Measurements from ENCODE around the gene MYH14. TPM values are rescaled to one million over a fixed set of nuclear protein-coding genes. Genes with fewer than 3 reads are reported as not detected.
A peak's percentile ranks its signal among the peaks of the same experiment; 100 is the strongest.

MYH14 gene
- total and polyA plus RNA-seq, 2 of the 8 experiments (the other 6 are each of a cell fraction or from before 2014, with no cell fraction given) = 17.3 to 28.6 TPM

DNA sequence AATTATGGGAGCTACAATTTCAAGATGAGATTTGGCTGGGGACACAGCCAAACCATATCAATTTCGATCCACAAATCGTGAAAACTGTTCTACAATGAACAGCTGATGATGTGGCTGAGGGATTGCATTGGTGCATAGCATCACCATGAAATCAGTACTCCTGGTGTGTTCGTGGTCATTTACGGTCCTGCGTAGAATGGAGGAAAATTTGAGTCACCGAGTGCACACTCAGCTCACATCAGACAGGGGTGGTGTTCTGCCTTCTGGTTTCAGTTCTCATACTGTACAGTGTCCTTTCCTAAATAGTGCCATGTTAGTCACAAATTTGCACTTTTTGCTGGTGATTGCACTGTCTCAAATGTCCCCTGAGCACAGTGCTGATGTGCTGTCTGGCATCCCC, 39.2 kb downstream of the MYH14 start:
- Histone ChIP-seq H2BK5ac (ENCODE audit: low read depth, low read length) (no peak overlapping the region), H3K36me3 (ENCODE audit: control insufficient read depth in 2 of 4, insufficient read depth in 4 of 4, low read length in 3 of 4) (peaks cover 0 to 5% (median 0%) of the 10 kb centered on the region in 4 experiments; a peak in 1 of 8 replicates), H3K27me3 (replicated peaks in 1 of 4; ENCODE audit: control insufficient read depth in 3 of 4, extremely low read depth in 1 of 4, insufficient read depth in 3 of 4, low read length in 3 of 4) (no peaks in the 10 kb centered on the region), H3K27ac (ENCODE audit: low read depth, low read length) (no peak overlapping the region), H4K91ac (replicated peaks; ENCODE audit: insufficient read length, low read length) (no peak overlapping the region), H4K5ac (ENCODE audit: insufficient read length, low read depth, low read length) (no peak overlapping the region), H3K79me1 (ENCODE audit: low read depth, low read length) (no peaks in the 10 kb centered on the region), H3K56ac (replicated peaks; ENCODE audit: insufficient read length, low read depth, low read length) (no peak overlapping the region), H3K79me2 (ENCODE audit: control insufficient read depth in 1 of 2, insufficient read depth in 2 of 2, low read length in 2 of 2) (no peaks in the 10 kb centered on the region), H2AK5ac (ENCODE audit: low read depth, low read length) (no peak overlapping the region), H2BK20ac (ENCODE audit: low read length) (0 out of 2 replicates have a peak overlapping the region, but pooled peaks have one; percentile 53), H3K9ac (replicated peaks in 1 of 4; ENCODE audit: extremely low read depth in 1 of 4, low read depth in 3 of 4, low read length in 3 of 4) (no peak overlapping the region), H3K23ac (ENCODE audit: insufficient read length) (no peak overlapping the region), H4K20me1 (replicated peaks in 1 of 2; ENCODE audit: control insufficient read depth in 1 of 2, insufficient read depth in 2 of 2, low read length in 2 of 2) (no peaks in the 10 kb centered on the region), H3K4me3 (ENCODE audit: extremely low read depth in 1 of 4, insufficient read depth in 2 of 4, low read depth in 3 of 4, low read length in 4 of 4) (no peak overlapping the region), H2BK15ac (ENCODE audit: low read length) (peak overlapping the region; percentile 96), H3K18ac (ENCODE audit: extremely low read depth, low read length) (no peak overlapping the region), H3K23me2 (ENCODE audit: low read depth, low read length) (no peaks in the 10 kb centered on the region), H3K4ac (replicated peaks; ENCODE audit: insufficient read length, low read depth, low read length) (no peak overlapping the region), H2BK12ac (ENCODE audit: low read depth, low read length) (no peak overlapping the region), H3K9me3 (ENCODE audit: insufficient read depth in 2 of 2, low read depth in 1 of 2, low read length in 1 of 2) (peaks cover 0 to 2% of the 10 kb centered on the region in 2 experiments; a peak in 1 of 4 replicates), H3K4me2 (ENCODE audit: insufficient read depth in 1 of 2, low read depth in 2 of 2, low read length in 2 of 2) (no peak overlapping the region), H4K8ac (ENCODE audit: extremely low read depth, insufficient read depth, low read length) (no peak overlapping the region; the same call in 1 of the 2 replicates), H2AFZ (ENCODE audit: low read length) (no peak overlapping the region), H2BK120ac (replicated peaks; ENCODE audit: low read depth, low read length) (no peak overlapping the region), H3K14ac (ENCODE audit: insufficient read length) (no peak overlapping the region), H3K4me1 (replicated peaks in 1 of 4; ENCODE audit: control insufficient read depth in 3 of 4, insufficient read depth in 4 of 4, low read length in 3 of 4) (peaks cover 2 to 7% (median 5%) of the 10 kb centered on the region in 4 experiments; a peak in 5 of 7 replicates)
- POLR2A ChIA-PET (ENCODE audit: partially characterized antibody) = interaction anchor here (0.6 kb wide), 1 partner anchor 22 kb away, joined by 3 read pairs; no protein-coding TSS in a partner anchor
- DNase-seq (ENCODE audit: low read depth in 1 of 2, low spot score in 2 of 2) (no peak), FAIRE-seq (no peak)
- CTCF ChIA-PET (ENCODE audit: partially characterized antibody) = interaction anchor here (0.9 to 23.5 kb wide), 2 partner anchors 10 to 57 kb away, joined by 3 to 397 read pairs; no protein-coding TSS in a partner anchor
- WGBS, 2 experiments (ENCODE audit: extremely low coverage in 1 of 2, insufficient coverage in 1 of 2, insufficient read length in 1 of 2, insufficient replicate concordance in 2 of 2, low coverage in 1 of 2, low lambda C conversion rate in 2 of 2, missing lambda C conversion rate in 1 of 2) = 88% methylated on average over 6 of the region's 6 CpGs; no CpG with 5 or more reads in 1 of the 2 experiments
- no peak for TF ChIP-seq SIRT6 (IDR thresholded peaks at IDR 0.05; ENCODE audit: low read length)
- no peak for TF ChIP-seq BACH1 (IDR thresholded peaks at IDR 0.05; ENCODE audit: low read length)
- no peak for TF ChIP-seq TEAD4 (IDR thresholded peaks at IDR 0.05; ENCODE audit: low read depth, low read length)
- TF ChIP-seq ZNF274 (IDR thresholded peaks at IDR 0.05; ENCODE audit: borderline replicate concordance, extremely low read depth, low read length) = no peak
- no peak for TF ChIP-seq GTF2F1 (IDR thresholded peaks at IDR 0.05; ENCODE audit: borderline replicate concordance, low read depth, low read length)
- TF ChIP-seq POLR2A (IDR thresholded peaks at IDR 0.05; ENCODE audit: control extremely low read depth in 1 of 2, low read depth in 2 of 2, low read length in 2 of 2) = no peak
- TF ChIP-seq KDM4A (IDR thresholded peaks at IDR 0.05; ENCODE audit: low read depth, low read length, severe bottlenecking) = no peak
- no peak for TF ChIP-seq EGR1 (IDR thresholded peaks at IDR 0.05; ENCODE audit: borderline replicate concordance, low read depth, low read length)
- no peak for TF ChIP-seq TCF12 (IDR thresholded peaks at IDR 0.05; ENCODE audit: low read depth, low read length)
- no peak for TF ChIP-seq RAD21 (IDR thresholded peaks at IDR 0.05 in 1 of 2, conservative IDR thresholded peaks at IDR 0.05 in 1 of 2; ENCODE audit: low read depth in 2 of 2, low read length in 2 of 2)
- no peak for TF ChIP-seq SIN3A (conservative IDR thresholded peaks at IDR 0.05 in 1 of 2, IDR thresholded peaks at IDR 0.05 in 1 of 2; ENCODE audit: low read depth in 1 of 2, low read length in 2 of 2)
- no peak for TF ChIP-seq SP1 (IDR thresholded peaks at IDR 0.05; ENCODE audit: low read depth, low read length)
- TF ChIP-seq RFX5 (IDR thresholded peaks at IDR 0.05; ENCODE audit: borderline replicate concordance, low read depth, low read length) = no peak
- TF ChIP-seq HDAC6 (IDR thresholded peaks at IDR 0.05; ENCODE audit: low read depth, low read length) = no peak
- no peak for TF ChIP-seq TAF7 (optimal IDR thresholded peaks at IDR 0.05; ENCODE audit: borderline replicate concordance, low read depth, low read length)
